Measurements from ENCODE around the gene TRUB1.

- no peak for TF ChIP-seq CTCF (IDR thresholded peaks at IDR 0.05)
- TF ChIP-seq POLR2A (IDR thresholded peaks at IDR 0.05) = no peak
Observed at GRCh38 chr10:114975091-114975490, 37.1 kb downstream of the TRUB1 start.
